B cell (primary cell): ENCODE results near the gene TPST2. TPM values are rescaled to one million over a fixed set of nuclear protein-coding genes. Genes with fewer than 3 reads are reported as not detected.

Source experiments
- ATAC-seq: fragments of 200-7000 bp; cut with Tn5 transposase; one replicate; pipeline ENCODE4 v1.10.0; 2021; ENCODE audit warnings: low read depth, mild to moderate bottlenecking, moderate number of reproducible peaks, moderate library complexity
- CTCF ChIA-PET: fragments of 350-600 bp; sonication (Branson Sonifier 250); formaldehyde crosslinking; loops from one replicate; lab custom pipeline; 2021; ENCODE audit warnings: antibody characterized with exemption, inconsistent platforms; lab: Charles Lee
- POLR2A ChIA-PET: fragments of 350-600 bp; sonication (Branson Sonifier 250); formaldehyde crosslinking; loops from one replicate; lab custom pipeline; 2021; ENCODE audit warnings: antibody characterized with exemption; lab: Charles Lee
- DNase-seq: peaks from one replicate; pipeline ENCODE4 v3.0.0; 2013
- H2AFZ ChIP-seq: 2 replicates; pipeline ENCODE4 v1.6.1; 2012; ENCODE audit warnings: mild to moderate bottlenecking, low read depth, low read length; ENCODE audit not compliant: insufficient read depth, poor library complexity, severe bottlenecking
- H3K27ac ChIP-seq, 2 donors: 1 replicate in 1 of 2; 2 replicates in 1 of 2; pipeline ENCODE4 v1.5.1; 2012 to 2013; ENCODE audit warnings: low read length in 2 of 2, mild to moderate bottlenecking in 2 of 2, moderate library complexity in 1 of 2
- H3K27me3 ChIP-seq, 4 experiments: fragments of 200-600 bp in 1 of 4; sonication (generic) in 1 of 4; replicated peaks in 1 of 4; 1 replicate in 2 of 4; 2 replicates in 2 of 4; pipeline versions ENCODE4 v1.6.1 to v1.7.0; 2013 to 2016; ENCODE audit warnings: low read length in 3 of 4, mild to moderate bottlenecking in 2 of 4, mixed read lengths in 1 of 4, moderate library complexity in 1 of 4; ENCODE audit not compliant: insufficient read depth in 4 of 4, control insufficient read depth in 3 of 4; ENCODE audit errors: control extremely low read depth in 1 of 4
- H3K36me3 ChIP-seq, 2 experiments: replicated peaks in 1 of 2; 1 replicate in 1 of 2; 2 replicates in 1 of 2; pipeline versions ENCODE4 v1.6.1 to v1.7.1; 2013; ENCODE audit warnings: low read length in 1 of 2; ENCODE audit not compliant: insufficient read depth in 2 of 2, control insufficient read depth in 1 of 2; ENCODE audit errors: control extremely low read depth in 1 of 2, extremely low read depth in 1 of 2
- H3K4me1 ChIP-seq, 2 donors: fragments of 200-600 bp in 1 of 2; sonication (generic) in 1 of 2; 1 replicate in 1 of 2; 2 replicates in 1 of 2; pipeline versions ENCODE4 v1.5.1 to v1.6.1; 2013 to 2017; ENCODE audit warnings: low read length in 2 of 2; ENCODE audit not compliant: control insufficient read depth in 2 of 2, insufficient read depth in 2 of 2
- H3K4me2 ChIP-seq: replicated peaks from 2 replicates; pipeline ENCODE3; 2012; ENCODE audit warnings: mild to moderate bottlenecking, low read depth, low read length; ENCODE audit not compliant: poor library complexity, severe bottlenecking
- H3K4me3 ChIP-seq, 5 experiments: fragments of 200-600 bp in 1 of 5; sonication (generic) in 1 of 5; 1 replicate in 3 of 5; 2 replicates in 2 of 5; pipeline versions ENCODE4 v1.5.1 to v1.7.0; 2011 to 2016; ENCODE audit warnings: low read length in 4 of 5, mild to moderate bottlenecking in 4 of 5, low read depth in 2 of 5, control low read depth in 1 of 5, moderate library complexity in 1 of 5; ENCODE audit not compliant: insufficient read depth in 1 of 5; ENCODE audit errors: control extremely low read depth in 1 of 5, extremely low read depth in 1 of 5
- H3K79me2 ChIP-seq: fragments of 200-600 bp; sonication (generic); one replicate; pipeline ENCODE4 v1.6.0; 2016; ENCODE audit warnings: low read length; ENCODE audit not compliant: control insufficient read depth, insufficient read depth
- H3K9ac ChIP-seq: fragments of 200-600 bp; sonication (generic); 2 replicates; pipeline ENCODE4 v1.6.1; 2017; ENCODE audit warnings: mild to moderate bottlenecking, low read length, moderate library complexity
- H3K9me3 ChIP-seq, 3 donors: one replicate each; pipeline versions ENCODE4 v1.6.1 to v1.7.1; 2013; ENCODE audit warnings: low read length in 2 of 3; ENCODE audit not compliant: control insufficient read depth in 2 of 3, insufficient read depth in 1 of 3; ENCODE audit errors: control extremely low read depth in 1 of 3
- H4K20me1 ChIP-seq: 2 replicates; pipeline ENCODE4 v1.6.0; 2012; ENCODE audit warnings: mild to moderate bottlenecking, low read length; ENCODE audit not compliant: insufficient read depth, control insufficient read depth, poor library complexity, severe bottlenecking
- H3K27ac Mint-ChIP-seq: one replicate; pipeline ENCODE4 v1.8.0; 2021; ENCODE audit warnings: mixed read lengths
- H3K27me3 Mint-ChIP-seq: one replicate; pipeline ENCODE4 v1.8.0; 2021; ENCODE audit warnings: mixed read lengths
- H3K4me1 Mint-ChIP-seq: one replicate; pipeline ENCODE4 v1.8.0; 2021; ENCODE audit warnings: mixed read lengths
- H3K4me3 Mint-ChIP-seq: one replicate; pipeline ENCODE4 v1.8.0; 2021; ENCODE audit warnings: mixed read lengths
- H3K9me3 Mint-ChIP-seq: one replicate; pipeline ENCODE4 v1.8.0; 2022; ENCODE audit warnings: mixed read lengths; ENCODE audit not compliant: insufficient read depth
- CTCF ChIP-seq: fragments of 200-600 bp; IDR thresholded peaks from one replicate; pipeline ENCODE4 v1.8.0; 2022; ENCODE audit warnings: antibody characterized with exemption, mild to moderate bottlenecking
- EZH2 ChIP-seq: IDR thresholded peaks from 2 replicates; pipeline ENCODE4 v1.6.1; 2012; ENCODE audit warnings: borderline replicate concordance, low read depth, mild to moderate bottlenecking, moderate library complexity, low read length; ENCODE audit not compliant: insufficient read depth, poor library complexity, severe bottlenecking
- WGBS: methylation state at CpG from one replicate; pipeline ENCODE4 v1.1.5; 2013; ENCODE audit warnings: missing lambda C conversion rate; ENCODE audit not compliant: insufficient coverage; 5-methylcytosine and 5-hydroxymethylcytosine counted together
- intact Hi-C: fragments of 100-400 bp; cut with micrococcal nuclease; formaldehyde crosslinking; loops from one replicate; pipeline ENCODE4 v1.10.0; 2022
- polyA plus RNA-seq: library from polyadenylated mRNA; depleted of rRNA; stranded (reverse); fragments of >200 nt; gene quantifications from 2 replicates; pipeline ENCODE4 v1.2.3, GENCODE V29; 2012
- total RNA-seq, 2 donors: library from RNA; stranded (reverse); fragments of 120-200 nt in 1 of 2; gene quantifications; 1 replicate in 1 of 2; 2 replicates in 1 of 2; pipeline versions ENCODE4 v1.2.3 to v1.2.4, GENCODE V29; 2013 to 2022

TPST2 gene
- total and polyA plus RNA-seq, 2 donors (not counting 1 experiment from before 2014, with no cell fraction given): 16.6 to 43.1 TPM

DNA sequence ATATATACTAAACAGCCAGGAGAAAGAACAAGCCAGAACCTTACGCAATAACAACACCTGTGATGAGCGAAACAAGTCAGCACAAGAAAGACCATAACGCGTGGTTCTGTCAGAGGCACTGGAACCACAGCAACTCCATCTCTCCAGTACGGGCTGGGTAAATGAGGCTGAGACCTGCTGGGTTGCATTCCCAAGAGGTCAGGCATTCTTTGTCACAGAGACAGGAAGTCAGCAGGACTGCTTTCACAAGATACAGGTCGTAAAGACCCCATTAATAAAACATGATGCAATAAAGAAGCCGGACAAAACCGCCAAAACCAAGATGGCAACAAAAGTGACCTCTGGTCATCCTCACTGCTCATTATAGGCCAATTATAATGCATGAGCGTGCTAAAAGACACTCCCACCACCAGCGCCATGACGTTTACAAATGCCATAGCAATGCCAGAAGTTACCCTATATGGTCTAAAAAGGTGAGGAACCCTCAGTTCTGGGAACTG lies 21.7 kb downstream of the TPST2 start:
- H3K27ac ChIP-seq: no peak overlapping the region
- 87% methylated on average over 8 of the region's 11 CpGs for WGBS
- POLR2A ChIA-PET: no interaction called here
- no peak overlapping the region for H3K4me3 Mint-ChIP-seq
- H3K27me3 Mint-ChIP-seq: no peaks in the 10 kb centered on the region
- H2AFZ ChIP-seq: no peak overlapping the region
- no peak overlapping the region for H3K4me2 ChIP-seq
- no peak overlapping the region for H3K27ac Mint-ChIP-seq
- intact Hi-C loops: no loop called here
- DNase-seq (no peak), ATAC-seq (no peak)
- peaks cover 91% of the 10 kb centered on the region for H3K79me2 ChIP-seq
- H3K4me1 Mint-ChIP-seq: peaks cover 34% of the 10 kb centered on the region
- H3K4me1 ChIP-seq: peaks cover 5 to 15% of the 10 kb centered on the region in 2 donors
- no peaks in the 10 kb centered on the region for H3K27me3 ChIP-seq
- peaks cover 0 to 17% of the 10 kb centered on the region in 2 experiments for H3K36me3 ChIP-seq
- H3K9me3 Mint-ChIP-seq: no peaks in the 10 kb centered on the region
- peaks cover 11% of the 10 kb centered on the region for H4K20me1 ChIP-seq
- H3K9me3 ChIP-seq: no peaks in the 10 kb centered on the region
- no peak overlapping the region for H3K4me3 ChIP-seq
- CTCF ChIA-PET: no interaction called here
- TF ChIP-seq CTCF: no peak
- TF ChIP-seq EZH2: no peak
- no peak overlapping the region for H3K9ac ChIP-seq

DNA sequence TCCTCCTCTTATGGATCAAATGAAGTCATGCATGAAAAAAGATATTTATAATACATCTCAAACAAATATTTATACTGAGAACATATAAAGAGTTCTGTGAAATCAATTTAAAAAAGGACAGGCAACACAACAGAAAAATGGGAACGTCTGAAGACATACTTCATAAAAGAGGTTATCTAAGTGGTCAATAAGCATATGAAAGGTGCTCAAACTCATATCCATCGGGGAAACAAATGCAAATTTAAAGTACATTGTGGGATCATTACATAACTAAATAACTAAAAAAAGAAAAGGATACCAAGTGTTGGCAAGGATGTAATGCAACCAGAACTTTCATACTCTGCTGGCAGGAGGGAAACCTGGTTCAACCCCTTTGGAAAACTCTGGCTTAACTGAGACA lies 22.3 kb downstream of the TPST2 start:
- H3K27ac Mint-ChIP-seq: no peak overlapping the region
- peaks cover 0 to 17% of the 10 kb centered on the region in 2 experiments for H3K36me3 ChIP-seq
- no peak overlapping the region for H3K4me2 ChIP-seq
- CTCF ChIA-PET: no interaction called here
- TF ChIP-seq CTCF (no peak), EZH2 (no peak)
- no CpG with 5 or more reads among the region's 2 CpGs for WGBS
- DNase-seq: no peak
- H3K27me3 ChIP-seq: no peaks in the 10 kb centered on the region
- no peaks in the 10 kb centered on the region for H3K9me3 ChIP-seq
- no peak overlapping the region for H3K4me3 Mint-ChIP-seq
- no peak overlapping the region for H2AFZ ChIP-seq
- no peak for ATAC-seq
- H3K79me2 ChIP-seq: peaks cover 92% of the 10 kb centered on the region
- no peaks in the 10 kb centered on the region for H3K27me3 Mint-ChIP-seq
- H3K4me1 ChIP-seq: peaks cover 0 to 8% of the 10 kb centered on the region in 2 donors
- intact Hi-C loops: no loop called here
- POLR2A ChIA-PET: no interaction called here
- H3K4me1 Mint-ChIP-seq: peaks cover 28% of the 10 kb centered on the region
- no peak overlapping the region for H3K9ac ChIP-seq
- H4K20me1 ChIP-seq: peaks cover 11% of the 10 kb centered on the region
- no peak overlapping the region for H3K27ac ChIP-seq
- no peak overlapping the region for H3K4me3 ChIP-seq
- no peaks in the 10 kb centered on the region for H3K9me3 Mint-ChIP-seq
